ENCODE results near the gene MYOCD.

MYOCD gene

DNA sequence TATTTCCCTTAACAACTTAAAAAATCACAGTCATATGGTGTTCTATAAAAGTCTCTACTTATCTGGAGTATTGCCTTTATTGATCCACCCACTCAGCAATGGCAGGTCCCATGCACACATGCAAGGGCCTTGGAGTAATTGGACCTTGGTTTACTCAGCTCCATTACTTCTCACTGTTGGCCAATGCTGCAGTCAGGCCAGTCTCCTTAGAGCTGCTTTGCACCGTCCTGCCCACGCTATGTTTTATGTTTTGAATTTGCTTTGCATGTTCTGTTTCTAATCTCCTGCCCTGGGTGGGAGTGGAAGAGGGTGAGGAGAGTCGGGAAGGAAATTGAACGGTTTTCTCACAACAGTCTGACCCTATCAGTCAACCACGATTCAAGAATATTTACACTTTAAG, 147.2 kb downstream of the MYOCD start:
- no peak overlapping the region for H3K4me3 ChIP-seq (replicated peaks; ENCODE audit: low read depth, low read length)
- TF ChIP-seq CTCF (IDR thresholded peaks at IDR 0.05; ENCODE audit: low read depth, low read length, missing control alignments), result no peak
- no peak for DNase-seq (ENCODE audit: extremely low read depth, low read depth)

- TF ChIP-seq CTCF (IDR thresholded peaks at IDR 0.05; ENCODE audit: low read depth, low read length, missing control alignments), result no peak
- H3K4me3 ChIP-seq (replicated peaks; ENCODE audit: low read depth, low read length), result no peak overlapping the region
- DNase-seq (ENCODE audit: extremely low read depth, low read depth), result no peak
These were observed 148.0 kb downstream of the MYOCD start for GRCh38 chr17:12813664-12814063.

DNA sequence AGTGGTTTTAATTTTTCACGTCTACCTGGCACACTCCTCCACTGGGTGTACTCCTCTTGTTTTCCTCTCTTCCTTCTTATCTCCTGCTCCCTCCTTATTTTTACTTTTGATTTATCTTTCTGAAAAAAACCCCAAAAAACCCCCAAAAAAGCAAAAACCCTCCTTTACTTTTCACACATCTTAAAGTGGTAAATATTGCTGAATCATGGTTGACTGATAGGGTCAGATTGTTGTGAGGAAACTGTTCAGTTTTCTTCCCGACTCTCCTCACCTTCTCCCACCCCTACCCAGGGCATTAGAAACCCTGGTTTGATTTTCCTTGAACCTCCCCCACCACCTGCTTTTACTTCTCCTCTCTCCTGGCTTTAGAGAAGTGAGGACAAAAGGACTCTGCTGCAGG, 149.0 kb downstream of the MYOCD start:
- no peak overlapping the region for H3K4me3 ChIP-seq (replicated peaks; ENCODE audit: low read depth, low read length)
- TF ChIP-seq CTCF (IDR thresholded peaks at IDR 0.05; ENCODE audit: low read depth, low read length, missing control alignments), result no peak
- DNase-seq (ENCODE audit: extremely low read depth, low read depth), result no peak

GRCh38 chr17:12815642-12816141, 150.0 kb downstream of the MYOCD start:
- H3K4me3 ChIP-seq (replicated peaks; ENCODE audit: low read depth, low read length), result no peak overlapping the region
- DNase-seq (ENCODE audit: extremely low read depth, low read depth), result no peak
- TF ChIP-seq CTCF (IDR thresholded peaks at IDR 0.05; ENCODE audit: low read depth, low read length, missing control alignments), result no peak
